ENCODE results near the gene PTTG2. TPM values are rescaled to one million over a fixed set of nuclear protein-coding genes. Genes with fewer than 3 reads are reported as not detected.

Gene PTTG2
- total RNA-seq, 5 donors from 2014 or later (not counting 1 experiment from before 2014, with no cell fraction given): 1.4 to 2.3 (median 1.7) TPM

GRCh38 chr4:37953156-37953555, 7.0 kb upstream of the PTTG2 start:
- ATAC-seq (replicated peaks in 1 of 4) (no peak), DNase-seq (no peak)
- Histone ChIP-seq H3K9me3 (no peaks in the 10 kb centered on the region), H3K27me3 (replicated peaks in 1 of 2; ENCODE audit: control insufficient read depth in 2 of 2, extremely low read depth in 1 of 2, insufficient read depth in 2 of 2, low read length in 1 of 2) (no peaks in the 10 kb centered on the region), H3K27ac (ENCODE audit: low read length) (no peak overlapping the region), H3K4me3 (ENCODE audit: control insufficient read depth in 1 of 2, extremely low read depth in 1 of 2, low read length in 1 of 2) (no peak overlapping the region), H3K4me1 (ENCODE audit: control insufficient read depth in 1 of 2, extremely low read depth in 1 of 2, insufficient read depth in 2 of 2, low read length in 2 of 2) (no peaks in the 10 kb centered on the region), H3K36me3 (ENCODE audit: control insufficient read depth in 2 of 2, extremely low read depth in 1 of 2, insufficient read depth in 1 of 2, low read length in 1 of 2) (peaks cover 0 to 6% of the 10 kb centered on the region in 2 donors)
- H3K9me3 Mint-ChIP-seq: no peaks in the 10 kb centered on the region
- H3K4me1 Mint-ChIP-seq: peaks cover 8 to 23% (median 12%) of the 10 kb centered on the region in 3 donors
- WGBS (ENCODE audit: insufficient coverage): no CpG with 5 or more reads among the region's 1 CpG
- ChIA-PET CTCF (interaction anchor here in 1 of 2 donors (0.6 kb wide), 1 partner anchor 136 kb away, joined by 4 read pairs; no protein-coding TSS in a partner anchor), POLR2A (interaction anchor here in 1 of 2 donors (0.5 kb wide), 1 partner anchor 198 kb away, joined by 5 read pairs; no protein-coding TSS in a partner anchor)
- H3K27ac Mint-ChIP-seq: no peak overlapping the region
- no peaks in the 10 kb centered on the region for H3K27me3 Mint-ChIP-seq
- H3K4me3 Mint-ChIP-seq: no peak overlapping the region
- peaks cover 44% of the 10 kb centered on the region for H3K36me3 Mint-ChIP-seq

GRCh38 chr4:37953620-37954293, 6.4 kb upstream of the PTTG2 start:
- ChIA-PET CTCF (no interaction called here), POLR2A (interaction anchor here in 1 of 2 donors (0.5 kb wide), 1 partner anchor 198 kb away, joined by 5 read pairs; no protein-coding TSS in a partner anchor)
- ATAC-seq (replicated peaks in 1 of 4): no peak
- Histone ChIP-seq H3K9me3 (no peaks in the 10 kb centered on the region), H3K4me1 (ENCODE audit: control insufficient read depth in 1 of 2, extremely low read depth in 1 of 2, insufficient read depth in 2 of 2, low read length in 2 of 2) (no peaks in the 10 kb centered on the region), H3K27ac (ENCODE audit: low read length) (no peak overlapping the region), H3K27me3 (replicated peaks in 1 of 2; ENCODE audit: control insufficient read depth in 2 of 2, extremely low read depth in 1 of 2, insufficient read depth in 2 of 2, low read length in 1 of 2) (no peaks in the 10 kb centered on the region), H3K36me3 (ENCODE audit: control insufficient read depth in 2 of 2, extremely low read depth in 1 of 2, insufficient read depth in 1 of 2, low read length in 1 of 2) (peaks cover 0 to 6% of the 10 kb centered on the region in 2 donors), H3K4me3 (ENCODE audit: control insufficient read depth in 1 of 2, extremely low read depth in 1 of 2, low read length in 1 of 2) (no peak overlapping the region)
- H3K4me1 Mint-ChIP-seq: peaks cover 3 to 18% (median 8%) of the 10 kb centered on the region in 3 donors
- no CpG with 5 or more reads among the region's 7 CpGs for WGBS (ENCODE audit: insufficient coverage)
- no peak overlapping the region for H3K27ac Mint-ChIP-seq
- no peaks in the 10 kb centered on the region for H3K9me3 Mint-ChIP-seq
- no peaks in the 10 kb centered on the region for H3K27me3 Mint-ChIP-seq
- no peak for DNase-seq
- no peak overlapping the region for H3K4me3 Mint-ChIP-seq
- H3K36me3 Mint-ChIP-seq: peaks cover 41% of the 10 kb centered on the region

GRCh38 chr4:37956941-37957340, 3.3 kb upstream of the PTTG2 start:
- Histone ChIP-seq H3K9me3 (no peaks in the 10 kb centered on the region), H3K4me1 (ENCODE audit: control insufficient read depth in 1 of 2, extremely low read depth in 1 of 2, insufficient read depth in 2 of 2, low read length in 2 of 2) (no peaks in the 10 kb centered on the region), H3K4me3 (ENCODE audit: control insufficient read depth in 1 of 2, extremely low read depth in 1 of 2, low read length in 1 of 2) (no peak overlapping the region), H3K27me3 (replicated peaks in 1 of 2; ENCODE audit: control insufficient read depth in 2 of 2, extremely low read depth in 1 of 2, insufficient read depth in 2 of 2, low read length in 1 of 2) (no peaks in the 10 kb centered on the region), H3K27ac (ENCODE audit: low read length) (no peak overlapping the region), H3K36me3 (ENCODE audit: control insufficient read depth in 2 of 2, extremely low read depth in 1 of 2, insufficient read depth in 1 of 2, low read length in 1 of 2) (peaks cover 0 to 1% of the 10 kb centered on the region in 2 donors)
- no peak for ATAC-seq (replicated peaks in 1 of 4)
- WGBS (ENCODE audit: insufficient coverage): no CpG with 5 or more reads among the region's 4 CpGs
- no peak for DNase-seq
- H3K36me3 Mint-ChIP-seq: peaks cover 29% of the 10 kb centered on the region
- no peaks in the 10 kb centered on the region for H3K27me3 Mint-ChIP-seq
- ChIA-PET CTCF (no interaction called here), POLR2A (no interaction called here)
- H3K9me3 Mint-ChIP-seq: no peaks in the 10 kb centered on the region
- H3K4me3 Mint-ChIP-seq: no peak overlapping the region
- peaks cover 0 to 11% (median 5%) of the 10 kb centered on the region in 3 donors for H3K4me1 Mint-ChIP-seq
- no peak overlapping the region for H3K27ac Mint-ChIP-seq

GRCh38 chr4:37958932-37959331, 1.3 kb upstream of the PTTG2 start:
- no peak overlapping the region for H3K27ac Mint-ChIP-seq
- ChIA-PET CTCF (no interaction called here), POLR2A (no interaction called here)
- Histone ChIP-seq H3K36me3 (ENCODE audit: control insufficient read depth in 2 of 2, extremely low read depth in 1 of 2, insufficient read depth in 1 of 2, low read length in 1 of 2) (no peaks in the 10 kb centered on the region), H3K27me3 (replicated peaks in 1 of 2; ENCODE audit: control insufficient read depth in 2 of 2, extremely low read depth in 1 of 2, insufficient read depth in 2 of 2, low read length in 1 of 2) (no peaks in the 10 kb centered on the region), H3K27ac (ENCODE audit: low read length) (no peak overlapping the region), H3K9me3 (no peaks in the 10 kb centered on the region), H3K4me1 (ENCODE audit: control insufficient read depth in 1 of 2, extremely low read depth in 1 of 2, insufficient read depth in 2 of 2, low read length in 2 of 2) (no peaks in the 10 kb centered on the region), H3K4me3 (ENCODE audit: control insufficient read depth in 1 of 2, extremely low read depth in 1 of 2, low read length in 1 of 2) (no peak overlapping the region)
- no peaks in the 10 kb centered on the region for H3K9me3 Mint-ChIP-seq
- peaks cover 0 to 11% (median 8%) of the 10 kb centered on the region in 3 donors for H3K4me1 Mint-ChIP-seq
- WGBS (ENCODE audit: insufficient coverage): no CpG with 5 or more reads among the region's 6 CpGs
- ATAC-seq (replicated peaks in 1 of 4) (no peak), DNase-seq (no peak)
- H3K27me3 Mint-ChIP-seq: no peaks in the 10 kb centered on the region
- H3K36me3 Mint-ChIP-seq: peaks cover 15% of the 10 kb centered on the region
- H3K4me3 Mint-ChIP-seq: no peak overlapping the region

- Histone ChIP-seq H3K36me3 (ENCODE audit: control insufficient read depth in 2 of 2, extremely low read depth in 1 of 2, insufficient read depth in 1 of 2, low read length in 1 of 2) (no peaks in the 10 kb centered on the region), H3K27me3 (replicated peaks in 1 of 2; ENCODE audit: control insufficient read depth in 2 of 2, extremely low read depth in 1 of 2, insufficient read depth in 2 of 2, low read length in 1 of 2) (no peaks in the 10 kb centered on the region), H3K27ac (ENCODE audit: low read length) (no peak overlapping the region), H3K4me3 (ENCODE audit: control insufficient read depth in 1 of 2, extremely low read depth in 1 of 2, low read length in 1 of 2) (no peak overlapping the region), H3K4me1 (ENCODE audit: control insufficient read depth in 1 of 2, extremely low read depth in 1 of 2, insufficient read depth in 2 of 2, low read length in 2 of 2) (no peaks in the 10 kb centered on the region), H3K9me3 (no peaks in the 10 kb centered on the region)
- Mint-ChIP-seq H3K4me3 (no peak overlapping the region), H3K4me1 (peaks cover 6 to 12% (median 7%) of the 10 kb centered on the region in 3 donors), H3K27ac (no peak overlapping the region), H3K9me3 (no peaks in the 10 kb centered on the region), H3K27me3 (no peaks in the 10 kb centered on the region), H3K36me3 (peaks cover 11% of the 10 kb centered on the region)
- ATAC-seq (replicated peaks in 1 of 4) (no peak), DNase-seq (no peak)
- CTCF ChIA-PET: interaction anchor here in 1 of 2 donors (0.6 to 1.1 kb wide), 2 partner anchors 10 to 109 kb away, joined by 3 read pairs; no protein-coding TSS in a partner anchor
- POLR2A ChIA-PET: no interaction called here
- 100% methylated on average over 1 of the region's 5 CpGs for WGBS (ENCODE audit: insufficient coverage)
These were observed 667 bp downstream of the PTTG2 start for GRCh38 chr4:37960679-37961450.

- no peaks in the 10 kb centered on the region for H3K36me3 ChIP-seq (ENCODE audit: control insufficient read depth in 2 of 2, extremely low read depth in 1 of 2, insufficient read depth in 1 of 2, low read length in 1 of 2)
- H3K9me3 ChIP-seq: no peaks in the 10 kb centered on the region
- peaks cover 4% of the 10 kb centered on the region for H3K36me3 Mint-ChIP-seq
- no peaks in the 10 kb centered on the region for H3K9me3 Mint-ChIP-seq
- H3K27ac ChIP-seq (ENCODE audit: low read length): no peak overlapping the region
- H3K4me3 Mint-ChIP-seq: no peak overlapping the region
- no peak for DNase-seq
- H3K4me1 ChIP-seq (ENCODE audit: control insufficient read depth in 1 of 2, extremely low read depth in 1 of 2, insufficient read depth in 2 of 2, low read length in 2 of 2): no peaks in the 10 kb centered on the region
- 100% methylated on average over 1 of the region's 4 CpGs for WGBS (ENCODE audit: insufficient coverage)
- H3K27ac Mint-ChIP-seq: no peak overlapping the region
- POLR2A ChIA-PET: no interaction called here
- H3K4me3 ChIP-seq (ENCODE audit: control insufficient read depth in 1 of 2, extremely low read depth in 1 of 2, low read length in 1 of 2): no peak overlapping the region
- H3K27me3 ChIP-seq (replicated peaks in 1 of 2; ENCODE audit: control insufficient read depth in 2 of 2, extremely low read depth in 1 of 2, insufficient read depth in 2 of 2, low read length in 1 of 2): no peaks in the 10 kb centered on the region
- H3K27me3 Mint-ChIP-seq: no peaks in the 10 kb centered on the region
- no peak for ATAC-seq (replicated peaks in 1 of 4)
- peaks cover 6 to 16% (median 13%) of the 10 kb centered on the region in 3 donors for H3K4me1 Mint-ChIP-seq
- CTCF ChIA-PET: interaction anchor here in 1 of 2 donors (0.6 kb wide), 1 partner anchor 777 kb away, joined by 3 read pairs; no protein-coding TSS in a partner anchor
These were observed 4.7 kb downstream of the PTTG2 start for GRCh38 chr4:37964734-37965457.
